PC-9 (cell line): Measurements from ENCODE around the gene CFAP74.

Experiments used
- EZH2 ChIP-seq: fragments of 200-600 bp; sonication (generic); IDR thresholded peaks from 2 replicates; pipeline ENCODE4 v1.8.0; 2017; ENCODE audit warnings: antibody characterized with exemption, low read depth
- TF ChIP-seq, protein P1 (sequence below): fragments of 200-600 bp; sonication (generic); conservative IDR thresholded peaks from 2 replicates; pipeline ENCODE4 v1.6.1; 2017; ENCODE audit warnings: mixed run types, antibody characterized with exemption, mild to moderate bottlenecking, moderate library complexity

DNA sequence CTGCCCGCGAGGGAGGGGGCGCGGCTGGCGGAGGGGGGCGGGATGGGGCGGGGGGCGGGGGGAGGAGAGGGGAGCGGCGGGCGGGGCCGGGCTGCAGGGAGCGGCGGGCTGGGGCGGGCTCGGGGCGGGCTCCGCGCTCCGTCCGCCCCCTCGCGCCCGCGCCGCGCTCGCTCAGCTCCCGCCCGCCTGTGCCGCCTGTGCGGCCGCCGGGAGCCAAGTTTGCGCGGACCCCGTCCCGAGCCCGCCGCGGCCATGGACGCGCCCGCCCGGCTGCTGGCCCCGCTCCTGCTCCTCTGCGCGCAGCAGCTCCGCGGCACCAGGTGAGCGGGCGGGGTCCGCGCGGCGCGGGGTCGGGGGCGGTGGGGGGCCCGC is 15.6 kb upstream of the CFAP74 start, which contains the start of gene GABRD:
- TF ChIP-seq, protein P1, sequence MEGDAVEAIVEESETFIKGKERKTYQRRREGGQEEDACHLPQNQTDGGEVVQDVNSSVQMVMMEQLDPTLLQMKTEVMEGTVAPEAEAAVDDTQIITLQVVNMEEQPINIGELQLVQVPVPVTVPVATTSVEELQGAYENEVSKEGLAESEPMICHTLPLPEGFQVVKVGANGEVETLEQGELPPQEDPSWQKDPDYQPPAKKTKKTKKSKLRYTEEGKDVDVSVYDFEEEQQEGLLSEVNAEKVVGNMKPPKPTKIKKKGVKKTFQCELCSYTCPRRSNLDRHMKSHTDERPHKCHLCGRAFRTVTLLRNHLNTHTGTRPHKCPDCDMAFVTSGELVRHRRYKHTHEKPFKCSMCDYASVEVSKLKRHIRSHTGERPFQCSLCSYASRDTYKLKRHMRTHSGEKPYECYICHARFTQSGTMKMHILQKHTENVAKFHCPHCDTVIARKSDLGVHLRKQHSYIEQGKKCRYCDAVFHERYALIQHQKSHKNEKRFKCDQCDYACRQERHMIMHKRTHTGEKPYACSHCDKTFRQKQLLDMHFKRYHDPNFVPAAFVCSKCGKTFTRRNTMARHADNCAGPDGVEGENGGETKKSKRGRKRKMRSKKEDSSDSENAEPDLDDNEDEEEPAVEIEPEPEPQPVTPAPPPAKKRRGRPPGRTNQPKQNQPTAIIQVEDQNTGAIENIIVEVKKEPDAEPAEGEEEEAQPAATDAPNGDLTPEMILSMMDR: no peak
- TF ChIP-seq EZH2: no peak
